ENCODE results near the gene ABLIM2. TPM values are rescaled to one million over a fixed set of nuclear protein-coding genes. Genes with fewer than 3 reads are reported as not detected.

The ABLIM2 gene
- total RNA-seq, 2 donors from 2014 or later: 2.6 to 7.3 TPM

GRCh38 chr4:8127051-8127826 is 31.4 kb downstream of the ABLIM2 start:
- WGBS: 94% methylated on average over 25 of the region's 29 CpGs
- H3K4me1 ChIP-seq (replicated peaks): no peaks in the 10 kb centered on the region
- DNase-seq (ENCODE audit: low spot score): no peak
- TF ChIP-seq POLR2A (IDR thresholded peaks at IDR 0.05): no peak
- no peak for TF ChIP-seq POLR2AphosphoS5 (IDR thresholded peaks at IDR 0.05)
- TF ChIP-seq CTCF (IDR thresholded peaks at IDR 0.05): no peak
- no peaks in the 10 kb centered on the region for H3K27me3 ChIP-seq (replicated peaks; ENCODE audit: insufficient read depth)
- no peaks in the 10 kb centered on the region for H3K36me3 ChIP-seq
- H3K4me3 ChIP-seq: no peak overlapping the region
- H3K27ac ChIP-seq: no peak overlapping the region
- intact Hi-C loops (cut with DNase I): no loop called here
- H3K9me3 ChIP-seq: no peaks in the 10 kb centered on the region

- H3K27ac ChIP-seq: no peak overlapping the region
- intact Hi-C loops (cut with DNase I): no loop called here
- no peaks in the 10 kb centered on the region for H3K27me3 ChIP-seq (replicated peaks; ENCODE audit: insufficient read depth)
- TF ChIP-seq POLR2AphosphoS5 (IDR thresholded peaks at IDR 0.05) (no peak), POLR2A (IDR thresholded peaks at IDR 0.05) (no peak), CTCF (IDR thresholded peaks at IDR 0.05) (no peak)
- no peaks in the 10 kb centered on the region for H3K4me1 ChIP-seq (replicated peaks)
- no peaks in the 10 kb centered on the region for H3K36me3 ChIP-seq
- H3K4me3 ChIP-seq: no peak overlapping the region
- H3K9me3 ChIP-seq: no peaks in the 10 kb centered on the region
- no peak for DNase-seq (ENCODE audit: low spot score)
- WGBS: 92% methylated on average over 13 of the region's 13 CpGs
These were observed 32.1 kb downstream of the ABLIM2 start for GRCh38 chr4:8126523-8126922.

- intact Hi-C loops (cut with DNase I): no loop called here
These were observed 33.0 kb downstream of the ABLIM2 start for GRCh38 chr4:8125526-8126056.

GRCh38 chr4:8123870-8124269 is 34.7 kb downstream of the ABLIM2 start:
- Histone ChIP-seq H3K36me3 (no peaks in the 10 kb centered on the region), H3K4me1 (replicated peaks) (no peaks in the 10 kb centered on the region), H3K27ac (no peak overlapping the region), H3K4me3 (no peak overlapping the region), H3K9me3 (no peaks in the 10 kb centered on the region), H3K27me3 (replicated peaks; ENCODE audit: insufficient read depth) (no peaks in the 10 kb centered on the region)
- 70% methylated on average over 5 of the region's 5 CpGs for WGBS
- intact Hi-C loops (cut with DNase I): no loop called here
- DNase-seq (ENCODE audit: low spot score): no peak
- TF ChIP-seq POLR2A (IDR thresholded peaks at IDR 0.05): no peak
- no peak for TF ChIP-seq CTCF (IDR thresholded peaks at IDR 0.05)
- TF ChIP-seq POLR2AphosphoS5 (IDR thresholded peaks at IDR 0.05): no peak

More at GRCh38 chr4:8125526-8126056, 33.0 kb downstream of the ABLIM2 start:
- no peak overlapping the region for H3K4me3 ChIP-seq
- H3K27ac ChIP-seq: no peak overlapping the region
- 96% methylated on average over 13 of the region's 20 CpGs for WGBS
- TF ChIP-seq CTCF (IDR thresholded peaks at IDR 0.05) (no peak), POLR2AphosphoS5 (IDR thresholded peaks at IDR 0.05) (no peak), POLR2A (IDR thresholded peaks at IDR 0.05) (no peak)
- DNase-seq (ENCODE audit: low spot score): no peak
- H3K4me1 ChIP-seq (replicated peaks): no peaks in the 10 kb centered on the region
- H3K36me3 ChIP-seq: no peaks in the 10 kb centered on the region
- H3K27me3 ChIP-seq (replicated peaks; ENCODE audit: insufficient read depth): no peaks in the 10 kb centered on the region
- no peaks in the 10 kb centered on the region for H3K9me3 ChIP-seq

- intact Hi-C loops (cut with DNase I): no loop called here
- Histone ChIP-seq H3K4me3 (no peak overlapping the region), H3K4me1 (replicated peaks) (no peaks in the 10 kb centered on the region), H3K27me3 (replicated peaks; ENCODE audit: insufficient read depth) (no peaks in the 10 kb centered on the region), H3K27ac (no peak overlapping the region), H3K9me3 (no peaks in the 10 kb centered on the region), H3K36me3 (no peaks in the 10 kb centered on the region)
- DNase-seq (ENCODE audit: low spot score): no peak
- WGBS: 34% methylated on average over 8 of the region's 8 CpGs
- TF ChIP-seq POLR2AphosphoS5 (IDR thresholded peaks at IDR 0.05): no peak
- no peak for TF ChIP-seq CTCF (IDR thresholded peaks at IDR 0.05)
- no peak for TF ChIP-seq POLR2A (IDR thresholded peaks at IDR 0.05)
These were observed 35.2 kb downstream of the ABLIM2 start for GRCh38 chr4:8123389-8123788.
